NCI-H2081 (cell line): ENCODE measurements around the gene CDK5R2.

ENCODE experiments used
- DNase-seq, 2 experiments: peaks; one replicate each; lab custom pipeline; 2025; lab: John Stamatoyannopoulos, UW

The CDK5R2 gene

GRCh38 chr2:218961651-218962570 is 2.4 kb downstream of the CDK5R2 start:
- DNase-seq, result peak; percentile 75 to 76

DNA sequence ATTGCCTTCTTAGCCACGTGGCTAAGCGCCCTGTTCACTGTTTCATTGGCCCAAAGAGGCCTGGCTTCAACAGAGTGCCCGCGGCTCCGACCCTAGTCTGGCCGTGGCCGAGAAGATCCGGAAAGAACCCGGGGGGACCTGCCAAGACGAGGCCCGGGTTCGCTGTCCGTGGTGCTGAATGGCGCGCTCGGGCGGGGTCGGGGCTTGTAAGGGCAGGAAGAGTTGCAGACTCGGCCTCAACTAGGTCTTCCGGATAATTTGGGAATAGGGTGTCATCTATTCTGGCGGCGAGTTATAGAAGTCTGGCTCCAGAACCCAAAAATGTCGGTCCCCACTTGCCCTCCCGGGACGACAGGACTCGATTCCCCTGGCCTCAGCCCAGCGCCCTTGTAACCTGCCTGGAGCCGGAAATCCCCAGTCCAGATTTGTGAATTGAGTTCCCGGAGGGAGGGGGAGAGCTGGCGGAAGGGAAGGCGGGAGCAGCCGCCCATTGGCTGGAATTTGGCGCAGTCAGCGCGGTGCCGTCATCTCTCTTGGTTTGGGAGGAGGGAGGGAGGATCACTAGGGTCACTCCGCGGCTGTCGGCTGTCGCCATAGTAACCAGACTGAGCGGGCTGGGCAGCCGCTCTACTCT is 3.5 kb downstream of the CDK5R2 start:
- peak; percentile 96 to 98 for DNase-seq

DNA sequence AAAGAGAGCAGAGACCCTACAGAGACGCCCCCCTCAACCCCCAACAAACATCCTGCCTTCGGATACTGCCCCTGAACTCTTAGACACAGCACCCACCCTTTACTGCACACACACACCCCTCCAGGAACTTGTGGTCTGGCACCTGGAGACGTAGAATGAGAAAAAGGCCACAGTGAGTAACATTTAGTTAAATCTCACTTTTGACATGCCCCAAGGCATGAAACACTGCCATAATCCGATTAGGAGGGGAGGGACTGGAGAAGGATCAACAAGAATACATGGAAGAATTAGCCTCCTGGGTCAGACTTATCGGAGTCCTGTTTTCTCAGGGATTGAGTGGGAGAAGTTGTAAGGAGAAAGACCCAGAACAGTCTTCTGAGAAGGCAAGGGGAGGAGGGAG is 4.1 kb downstream of the CDK5R2 start:
- no peak for DNase-seq

- DNase-seq, result peak; percentile 58 to 76
Observed at GRCh38 chr2:218964041-218964771, 4.7 kb downstream of the CDK5R2 start.

DNA sequence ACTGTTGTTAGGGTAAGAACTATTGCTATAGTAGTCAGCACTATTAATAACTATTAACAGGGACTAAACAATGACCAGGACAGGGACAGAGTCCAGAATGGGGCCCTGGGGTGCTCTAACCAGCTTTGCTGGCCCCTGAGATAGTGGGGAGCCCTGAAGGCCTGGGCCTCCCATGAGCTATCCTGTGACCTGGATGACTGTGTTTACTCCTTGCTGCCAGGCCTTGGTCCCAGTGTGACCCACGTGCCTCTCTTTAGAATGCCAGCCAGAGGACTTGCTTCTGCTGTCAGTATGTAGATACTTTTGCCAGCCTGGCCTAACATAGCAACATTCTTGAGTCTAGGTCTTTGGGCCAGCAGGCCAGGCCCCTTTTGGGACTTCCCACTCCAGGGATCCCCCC is 11.4 kb downstream of the CDK5R2 start:
- no peak for DNase-seq

DNA sequence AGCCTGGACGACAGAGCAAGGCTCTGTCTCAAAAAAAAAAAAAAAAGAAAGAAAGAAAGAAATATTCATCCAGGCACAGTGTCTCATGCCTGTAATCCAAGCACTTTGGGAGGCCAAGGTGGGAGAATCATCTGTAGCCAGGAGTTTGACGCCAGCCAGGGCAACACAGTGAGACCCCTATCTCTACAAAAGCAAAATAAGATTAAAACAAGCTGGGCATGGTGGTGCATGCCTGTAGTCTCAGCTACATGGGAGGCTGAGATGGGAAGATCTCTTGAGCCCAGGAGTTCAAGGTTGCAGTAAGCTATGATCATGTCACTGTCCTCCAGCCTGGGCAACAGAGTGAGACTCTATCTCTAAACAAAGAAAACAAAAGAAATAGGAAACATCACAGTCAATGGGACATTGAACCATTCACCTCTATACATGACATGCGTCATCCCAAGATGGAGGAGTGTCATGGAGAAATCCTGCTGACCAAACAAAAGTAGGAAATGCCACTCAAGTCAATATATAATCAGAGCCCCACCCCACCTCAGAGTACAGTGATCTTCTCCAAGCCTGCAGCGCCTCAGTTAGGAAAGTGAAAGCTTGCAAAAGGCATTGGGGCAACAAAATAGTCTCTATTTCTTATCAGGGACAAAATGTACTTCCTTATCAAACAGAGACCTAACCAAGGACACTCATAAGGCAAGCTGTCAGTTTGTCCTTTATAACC is 15.8 kb downstream of the CDK5R2 start:
- no peak for DNase-seq

DNA sequence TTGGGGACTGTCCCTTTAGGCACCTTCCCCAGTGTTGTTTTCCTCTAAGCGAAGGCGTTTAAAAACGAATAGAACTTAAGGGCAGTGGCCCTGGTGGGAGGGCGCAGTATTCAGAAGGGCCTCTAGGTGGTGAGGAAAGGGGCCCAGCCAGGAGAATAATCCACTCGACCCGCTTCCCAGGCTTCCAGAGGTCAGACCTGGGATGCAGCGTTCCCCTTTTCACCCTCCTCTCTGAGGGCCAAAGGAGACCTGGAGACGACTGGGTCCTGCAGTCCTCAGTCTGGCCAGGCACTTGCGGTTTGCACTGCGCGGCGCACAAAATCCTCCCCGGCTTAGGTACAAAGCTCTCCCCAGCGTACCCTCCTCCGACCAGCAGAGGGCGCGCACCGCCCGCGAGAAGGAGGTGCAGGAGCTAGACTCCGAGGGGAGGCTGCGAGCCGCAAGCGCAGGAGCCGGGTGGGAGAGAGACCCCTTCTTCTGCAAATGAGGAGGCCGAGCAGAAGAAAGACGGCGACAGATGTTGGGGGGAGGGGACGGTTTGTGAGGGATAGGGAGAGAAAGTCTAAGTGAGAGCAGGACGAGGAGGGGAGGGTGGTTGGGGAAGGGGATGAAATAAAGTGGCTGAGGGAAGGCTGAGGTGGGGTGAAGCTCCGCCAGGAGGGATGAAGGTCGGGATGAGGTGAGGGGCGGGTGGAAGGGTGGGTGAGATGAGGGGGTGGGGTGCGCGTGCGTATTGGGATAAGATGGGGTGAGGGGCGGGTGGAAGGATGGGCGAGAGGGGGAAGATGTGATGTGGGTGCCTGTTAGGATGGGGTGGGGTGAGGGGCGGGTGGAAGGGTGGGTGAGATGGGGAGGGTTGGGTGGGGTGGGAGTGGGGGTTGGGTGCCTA is 20.6 kb downstream of the CDK5R2 start:
- peak; percentile 77 to 86 for DNase-seq

- no peak for DNase-seq
Observed at GRCh38 chr2:218980735-218981389, 21.4 kb downstream of the CDK5R2 start.

DNA sequence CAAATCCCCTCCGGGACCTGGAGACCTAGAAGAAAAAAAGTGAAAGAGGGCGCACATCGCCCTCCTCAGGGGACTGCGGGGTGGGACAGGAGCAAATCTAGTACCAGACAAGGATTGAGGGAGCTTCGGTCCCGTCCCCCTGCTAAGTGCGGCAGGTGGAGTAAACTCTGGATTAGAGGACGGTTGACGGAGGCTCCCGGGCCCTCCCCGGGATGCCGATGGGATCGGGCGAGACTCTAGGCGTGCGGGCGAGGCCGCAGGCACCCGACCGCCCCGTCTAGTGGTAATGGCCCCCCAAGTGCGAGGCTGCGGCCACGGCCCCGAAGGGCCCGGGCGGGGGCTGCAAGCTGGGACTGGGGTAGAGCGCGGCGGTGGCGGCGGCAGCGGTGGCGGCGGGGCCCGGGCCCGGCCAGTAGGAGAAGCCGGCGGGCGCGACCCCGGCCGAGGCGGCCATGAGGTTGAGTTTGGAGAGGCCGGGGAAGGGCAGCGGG is 22.0 kb downstream of the CDK5R2 start:
- DNase-seq, result no peak

GRCh38 chr2:218981881-218982585 is 22.6 kb downstream of the CDK5R2 start:
- peak in 1 of 2 experiments; percentile 37 for DNase-seq

- no peak for DNase-seq
Observed at GRCh38 chr2:218982586-218983262, 23.3 kb downstream of the CDK5R2 start.

DNA sequence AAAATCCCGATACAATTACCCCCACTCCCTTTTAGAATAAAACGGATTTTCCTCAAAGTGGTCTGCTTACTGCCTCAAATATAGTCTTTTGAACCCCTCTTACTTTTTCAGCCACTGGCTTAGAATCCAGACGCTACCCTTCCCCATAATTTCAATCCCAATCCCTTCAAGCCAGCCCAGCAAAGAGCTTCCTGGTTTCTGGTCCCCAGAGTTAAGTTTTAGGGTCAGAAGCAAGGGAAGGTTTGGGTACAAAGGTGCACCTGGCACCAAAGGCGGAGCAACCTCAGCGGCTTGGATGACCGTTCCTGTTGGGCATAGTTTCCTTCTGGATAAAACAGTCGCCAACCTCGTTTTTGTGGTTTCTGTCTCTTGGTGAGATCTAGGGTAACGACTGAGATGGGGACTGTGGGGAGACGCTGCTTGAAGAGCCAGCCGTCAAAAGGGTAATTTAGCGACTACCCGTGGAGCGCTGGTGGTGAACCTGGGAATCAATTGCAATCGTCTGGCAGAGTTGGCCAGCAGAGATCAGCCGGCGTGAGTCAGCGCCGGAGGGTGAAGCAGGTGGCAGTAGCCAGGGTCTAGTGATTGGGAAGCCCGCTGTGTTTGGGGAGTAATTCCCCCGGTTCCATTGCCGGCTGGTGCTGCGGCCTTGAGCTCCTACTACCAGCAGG is 23.9 kb downstream of the CDK5R2 start:
- no peak for DNase-seq

- DNase-seq, result no peak
Observed at GRCh38 chr2:218983934-218984238, 24.4 kb downstream of the CDK5R2 start.

- DNase-seq, result no peak
Observed at GRCh38 chr2:218984239-218985020, 25.0 kb downstream of the CDK5R2 start.

GRCh38 chr2:218985021-218985324 is 25.5 kb downstream of the CDK5R2 start, which contains the start of gene FEV:
FEV (minus strand) TSS chr2:218985184; CDS start chr2:218985075, 109 bp downstream.
- DNase-seq, result no peak

GRCh38 chr2:218985325-218986091 is 26.0 kb downstream of the CDK5R2 start:
- no peak for DNase-seq

- no peak for DNase-seq
Observed at GRCh38 chr2:218986148-218986761, 26.8 kb downstream of the CDK5R2 start.
